ENCODE data around the gene IPO8. TPM values are rescaled to one million over a fixed set of nuclear protein-coding genes. Genes with fewer than 3 reads are reported as not detected.

The IPO8 gene
- total RNA-seq, 4 donors from 2014 or later: 20.6 to 38.3 (median 26.1) TPM

DNA sequence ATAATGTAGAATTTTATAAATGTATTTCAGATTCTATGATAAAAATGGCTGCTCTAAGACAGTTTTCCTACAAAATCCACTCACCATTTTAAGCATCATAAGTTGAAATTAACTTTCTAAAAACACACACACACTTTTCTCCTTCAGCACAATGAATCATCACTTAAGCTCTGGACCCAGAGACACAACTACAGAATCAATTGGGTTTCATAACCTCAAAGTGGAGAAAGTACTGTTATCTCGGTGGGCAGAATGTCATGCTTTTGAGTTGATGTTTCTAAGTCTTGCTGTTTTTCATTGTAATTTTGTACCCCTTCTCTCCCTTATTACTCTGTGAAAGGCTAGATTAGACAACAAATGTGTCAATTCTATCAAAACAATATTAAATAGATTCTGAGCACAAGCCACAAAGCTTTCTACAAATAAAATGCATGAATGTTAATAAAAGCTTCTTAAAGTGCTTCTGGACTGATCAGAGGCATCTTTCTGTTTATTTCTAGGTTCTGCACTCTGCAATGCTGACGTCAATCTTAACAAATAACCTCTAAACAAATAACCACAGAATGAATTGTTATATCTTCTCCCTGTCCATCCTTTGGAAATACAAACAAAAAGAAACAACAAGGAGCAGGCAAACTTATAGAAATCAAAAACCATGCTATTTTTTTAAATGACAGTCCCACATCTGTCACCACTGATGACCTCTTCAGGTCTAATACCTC lies 8.2 kb downstream of the IPO8 start:
- no peak for DNase-seq
- no peaks in the 10 kb centered on the region for H3K9me3 ChIP-seq
- no peaks in the 10 kb centered on the region for H3K27me3 ChIP-seq
- in situ Hi-C loops (cut with MboI; ENCODE audit: low sequenced_read_pairs in 4 of 4) (loop anchor here in 1 of 4 donors (25.0 kb wide), 1 partner anchor 1325 kb away; no protein-coding TSS in a partner anchor), intact Hi-C loops (cut with DNase I; ENCODE audit: low total_unique reads) (no loop called here)
- no peak overlapping the region for H3K4me3 ChIP-seq
- TF ChIP-seq, protein P1, sequence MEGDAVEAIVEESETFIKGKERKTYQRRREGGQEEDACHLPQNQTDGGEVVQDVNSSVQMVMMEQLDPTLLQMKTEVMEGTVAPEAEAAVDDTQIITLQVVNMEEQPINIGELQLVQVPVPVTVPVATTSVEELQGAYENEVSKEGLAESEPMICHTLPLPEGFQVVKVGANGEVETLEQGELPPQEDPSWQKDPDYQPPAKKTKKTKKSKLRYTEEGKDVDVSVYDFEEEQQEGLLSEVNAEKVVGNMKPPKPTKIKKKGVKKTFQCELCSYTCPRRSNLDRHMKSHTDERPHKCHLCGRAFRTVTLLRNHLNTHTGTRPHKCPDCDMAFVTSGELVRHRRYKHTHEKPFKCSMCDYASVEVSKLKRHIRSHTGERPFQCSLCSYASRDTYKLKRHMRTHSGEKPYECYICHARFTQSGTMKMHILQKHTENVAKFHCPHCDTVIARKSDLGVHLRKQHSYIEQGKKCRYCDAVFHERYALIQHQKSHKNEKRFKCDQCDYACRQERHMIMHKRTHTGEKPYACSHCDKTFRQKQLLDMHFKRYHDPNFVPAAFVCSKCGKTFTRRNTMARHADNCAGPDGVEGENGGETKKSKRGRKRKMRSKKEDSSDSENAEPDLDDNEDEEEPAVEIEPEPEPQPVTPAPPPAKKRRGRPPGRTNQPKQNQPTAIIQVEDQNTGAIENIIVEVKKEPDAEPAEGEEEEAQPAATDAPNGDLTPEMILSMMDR (IDR thresholded peaks at IDR 0.05 in 4 of 5, conservative IDR thresholded peaks at IDR 0.05 in 1 of 5): no peak
- TF ChIP-seq POLR2A (IDR thresholded peaks at IDR 0.05): no peak
- no peaks in the 10 kb centered on the region for H3K36me3 ChIP-seq
- ATAC-seq: no peak
- no peak overlapping the region for H3K27ac ChIP-seq
- H3K4me1 ChIP-seq: peaks cover 8 to 20% of the 10 kb centered on the region in 2 donors

DNA sequence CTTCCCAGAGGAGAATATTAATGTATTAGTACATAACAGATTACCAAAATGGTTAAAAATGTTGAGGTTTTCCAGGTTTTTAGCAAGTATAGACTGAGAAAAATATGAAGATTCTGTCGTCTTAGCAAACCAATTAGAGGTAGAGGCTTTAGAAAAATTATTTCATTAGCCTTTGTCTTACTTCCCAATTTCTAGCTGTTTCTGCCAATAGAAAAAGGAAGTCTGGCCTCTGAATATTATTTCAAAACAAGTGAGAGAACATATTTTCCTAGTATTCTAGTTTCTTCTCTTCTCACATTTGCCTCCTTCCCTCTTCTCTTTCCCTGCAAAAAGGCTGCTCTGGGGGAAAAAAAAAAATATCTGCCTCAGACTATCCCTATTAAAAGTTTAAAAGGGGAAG lies 16.4 kb downstream of the IPO8 start:
- DNase-seq (no peak), ATAC-seq (no peak)
- Histone ChIP-seq H3K4me1 (no peaks in the 10 kb centered on the region), H3K4me3 (no peak overlapping the region), H3K27ac (no peak overlapping the region), H3K9me3 (no peaks in the 10 kb centered on the region), H3K27me3 (no peaks in the 10 kb centered on the region), H3K36me3 (peaks cover 0 to 62% of the 10 kb centered on the region in 2 donors)
- TF ChIP-seq POLR2A (IDR thresholded peaks at IDR 0.05): no peak
- TF ChIP-seq, protein P1 (IDR thresholded peaks at IDR 0.05 in 4 of 5, conservative IDR thresholded peaks at IDR 0.05 in 1 of 5): no peak
- in situ Hi-C loops (cut with MboI; ENCODE audit: low sequenced_read_pairs in 4 of 4) (loop anchor here in 1 of 4 donors (25.0 kb wide), 1 partner anchor 1317 kb away; no protein-coding TSS in a partner anchor), intact Hi-C loops (cut with DNase I; ENCODE audit: low total_unique reads) (no loop called here)

DNA sequence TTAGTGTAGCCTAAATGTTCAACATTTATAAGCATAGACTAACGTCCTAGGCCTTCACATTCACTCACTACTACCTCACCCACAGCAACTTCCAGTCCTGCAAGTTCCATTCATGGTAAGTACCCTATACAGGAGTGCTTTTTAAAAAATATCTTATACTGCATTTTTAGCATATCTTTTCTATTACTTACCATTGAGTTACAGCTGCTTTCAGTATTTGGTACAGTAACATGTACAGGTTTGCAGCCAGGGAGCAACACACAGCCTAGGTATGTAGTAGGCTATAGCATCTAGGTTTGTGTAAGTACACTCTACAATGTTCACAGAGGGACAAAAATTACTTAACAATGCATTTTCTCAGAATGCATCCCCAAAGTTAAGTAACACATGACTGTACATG lies 17.4 kb downstream of the IPO8 start:
- Histone ChIP-seq H3K4me1 (no peaks in the 10 kb centered on the region), H3K36me3 (peaks cover 0 to 72% of the 10 kb centered on the region in 2 donors), H3K4me3 (no peak overlapping the region), H3K27ac (no peak overlapping the region), H3K9me3 (no peaks in the 10 kb centered on the region), H3K27me3 (no peaks in the 10 kb centered on the region)
- ATAC-seq (no peak), DNase-seq (no peak)
- in situ Hi-C loops (cut with MboI; ENCODE audit: low sequenced_read_pairs in 4 of 4): loop anchor here in 1 of 4 donors (25.0 kb wide), 1 partner anchor 1316 kb away; no protein-coding TSS in a partner anchor
- intact Hi-C loops (cut with DNase I; ENCODE audit: low total_unique reads): no loop called here
- TF ChIP-seq POLR2A (IDR thresholded peaks at IDR 0.05): no peak
- TF ChIP-seq, protein P1 (IDR thresholded peaks at IDR 0.05 in 4 of 5, conservative IDR thresholded peaks at IDR 0.05 in 1 of 5): no peak

DNA sequence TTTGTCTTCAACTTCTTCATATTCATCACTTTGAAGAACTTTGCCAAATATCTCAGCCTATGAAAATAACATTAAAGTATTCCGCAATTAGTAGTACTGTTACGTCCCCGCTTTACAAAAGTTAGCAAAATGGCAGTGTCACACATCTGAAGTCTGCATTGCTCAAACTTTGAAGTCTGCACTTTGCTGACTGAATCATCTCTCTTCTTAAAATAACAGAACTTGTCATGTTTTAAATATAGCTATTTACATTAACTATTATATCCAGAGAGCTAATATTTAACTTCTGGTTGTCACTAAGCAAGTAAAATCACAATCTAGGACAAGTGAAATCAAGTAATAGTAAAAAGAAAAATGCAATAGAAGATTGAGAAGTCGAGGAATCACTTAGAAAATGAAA lies 34.5 kb downstream of the IPO8 start:
- Histone ChIP-seq H3K4me1 (no peaks in the 10 kb centered on the region), H3K36me3 (peaks cover 3 to 60% of the 10 kb centered on the region in 2 donors), H3K9me3 (no peaks in the 10 kb centered on the region), H3K27ac (no peak overlapping the region), H3K27me3 (no peaks in the 10 kb centered on the region), H3K4me3 (no peak overlapping the region)
- ATAC-seq: no peak
- TF ChIP-seq, protein P1 (IDR thresholded peaks at IDR 0.05 in 4 of 5, conservative IDR thresholded peaks at IDR 0.05 in 1 of 5): no peak
- TF ChIP-seq POLR2A (IDR thresholded peaks at IDR 0.05): no peak
- intact Hi-C loops (cut with DNase I; ENCODE audit: low total_unique reads): no loop called here
- in situ Hi-C loops (cut with MboI; ENCODE audit: low sequenced_read_pairs in 4 of 4): no loop called here
- DNase-seq: no peak

All from gastrocnemius medialis (tissue), 4 donors.